DMS 273 (cell line): ENCODE measurements around the gene ASPHD1.
A peak's percentile ranks its signal among the peaks of the same experiment; 100 is the strongest.
"Not testable (repeated sequence)": the region's sequence is repeated elsewhere in the genome, so short reads cannot be mapped to it uniquely, and the experiment has no call there.

Experiments used
- DNase-seq: peaks from one replicate; lab custom pipeline; 2025; ENCODE audit not compliant: unreplicated experiment; lab: John Stamatoyannopoulos, UW

The ASPHD1 gene

DNA sequence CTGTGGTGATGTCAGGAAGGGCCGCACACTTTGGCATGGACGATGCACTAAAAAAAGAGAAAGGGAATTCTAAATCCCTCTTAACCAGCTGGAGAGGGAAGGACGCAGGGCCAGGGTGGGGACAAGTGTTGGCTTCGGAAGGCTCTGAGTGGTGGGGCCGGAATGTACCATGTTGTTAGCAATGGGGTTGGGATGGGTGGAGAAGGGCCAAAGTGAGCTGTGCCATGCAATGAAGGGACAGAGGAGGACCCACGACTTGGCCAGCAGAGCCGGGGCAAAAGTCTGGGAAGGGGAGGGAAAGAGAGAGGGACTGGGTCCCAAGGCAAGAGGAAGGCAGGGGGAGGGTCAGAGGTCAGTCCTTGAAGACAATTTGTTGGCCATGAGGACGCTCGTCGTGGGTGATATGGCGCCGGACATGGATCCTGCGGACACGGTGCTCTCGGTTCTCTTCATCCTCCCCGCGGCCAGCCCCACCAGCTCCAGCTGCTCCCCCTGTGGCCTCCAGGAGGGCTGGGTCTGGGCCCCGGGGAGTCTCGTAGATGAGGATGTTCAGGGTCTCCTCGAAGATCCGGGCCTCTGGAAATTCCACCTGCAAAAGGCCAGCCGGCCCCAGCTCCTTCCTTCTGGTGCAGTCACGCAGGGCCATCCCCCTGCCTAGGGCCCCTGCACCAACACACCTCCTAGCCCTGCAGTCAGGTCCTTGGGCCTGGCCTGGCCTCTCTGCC, 6.4 kb downstream of the ASPHD1 start:
- no peak for DNase-seq

DNA sequence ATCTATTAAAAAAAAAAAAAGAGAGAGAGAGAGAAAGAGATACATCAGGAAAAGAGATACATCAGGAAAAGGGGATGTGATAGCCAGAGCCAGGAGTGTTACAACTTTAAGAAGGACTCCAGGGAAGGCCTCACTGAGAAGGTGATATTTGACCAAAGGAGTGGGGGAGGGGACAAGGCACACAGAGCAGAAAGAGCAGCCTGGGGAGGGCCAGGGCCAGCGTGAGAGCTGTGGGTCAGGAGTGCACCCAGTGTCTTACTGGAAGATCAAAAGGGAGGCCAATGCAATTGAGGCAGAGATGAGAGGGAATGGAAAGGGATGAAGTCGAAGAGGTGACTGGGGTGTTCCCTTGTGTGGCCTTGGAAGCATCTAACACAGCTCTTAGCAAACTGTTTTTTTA, 7.7 kb downstream of the ASPHD1 start:
- DNase-seq: no peak

- no peak for DNase-seq
These were observed 8.5 kb downstream of the ASPHD1 start for GRCh38 chr16:29908719-29909220.

DNA sequence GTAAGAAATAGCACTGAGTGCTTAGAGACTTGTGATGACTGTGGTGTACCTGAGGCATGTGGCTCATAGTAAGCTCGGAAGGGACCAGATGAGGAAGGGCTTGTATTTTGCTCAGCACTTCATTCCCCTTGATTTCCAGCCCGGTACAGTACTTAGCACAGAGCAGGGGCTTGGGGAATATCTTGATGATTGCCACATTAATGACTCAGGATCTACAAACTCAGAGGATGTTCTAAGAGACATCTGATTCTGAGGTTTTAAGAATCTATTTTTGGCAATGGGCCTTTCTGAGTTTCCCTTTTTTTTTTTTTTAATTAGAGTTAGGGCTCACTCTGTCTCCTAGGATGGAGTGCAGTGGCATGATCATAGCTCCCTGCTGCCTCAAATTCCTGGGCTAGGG, 9.1 kb downstream of the ASPHD1 start:
- DNase-seq: no peak

DNA sequence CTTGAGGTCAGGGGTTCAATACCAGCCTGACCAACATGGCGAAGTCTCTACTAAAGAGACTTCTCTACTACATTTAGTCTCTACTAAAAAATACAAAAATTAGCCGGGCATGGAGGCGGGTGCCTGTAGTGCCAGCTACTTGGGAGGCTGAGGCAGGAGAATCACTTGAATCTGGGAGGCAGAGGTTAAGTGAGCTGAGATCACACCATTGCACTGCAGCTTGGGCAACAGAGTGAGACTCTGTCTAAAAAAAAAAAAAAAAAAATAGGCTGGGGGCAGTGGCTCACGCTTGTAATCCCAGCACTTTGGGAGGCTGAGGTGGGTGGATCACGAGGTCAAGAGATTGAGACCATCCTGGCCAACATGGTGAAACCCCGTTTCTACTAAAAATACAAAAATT, 9.6 kb downstream of the ASPHD1 start:
- DNase-seq: not testable (repeated sequence)

GRCh38 chr16:29910819-29911675, 10.8 kb downstream of the ASPHD1 start:
- no peak for DNase-seq

GRCh38 chr16:29911676-29912010, 11.4 kb downstream of the ASPHD1 start:
- DNase-seq: no peak

DNA sequence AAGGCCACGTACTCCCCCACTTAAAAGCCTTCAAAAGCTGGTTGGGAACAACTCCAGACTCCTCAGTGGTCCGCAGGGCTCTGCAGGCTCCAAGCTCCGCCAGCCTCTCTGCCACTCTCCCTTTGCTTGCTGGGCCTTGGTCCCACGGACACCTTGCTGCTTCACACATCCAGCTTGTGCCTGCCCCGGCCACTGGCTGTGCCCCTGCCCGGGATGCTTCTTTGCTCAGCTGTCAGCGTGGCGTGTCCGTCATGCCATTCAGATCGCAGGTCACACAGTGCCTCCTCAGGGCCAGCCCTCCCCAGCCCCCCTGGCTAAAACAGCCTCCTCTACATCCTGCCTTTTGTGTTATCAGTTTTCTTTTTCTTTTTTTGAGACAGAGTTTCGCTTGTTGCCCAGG, 11.8 kb downstream of the ASPHD1 start:
- no peak for DNase-seq

DNA sequence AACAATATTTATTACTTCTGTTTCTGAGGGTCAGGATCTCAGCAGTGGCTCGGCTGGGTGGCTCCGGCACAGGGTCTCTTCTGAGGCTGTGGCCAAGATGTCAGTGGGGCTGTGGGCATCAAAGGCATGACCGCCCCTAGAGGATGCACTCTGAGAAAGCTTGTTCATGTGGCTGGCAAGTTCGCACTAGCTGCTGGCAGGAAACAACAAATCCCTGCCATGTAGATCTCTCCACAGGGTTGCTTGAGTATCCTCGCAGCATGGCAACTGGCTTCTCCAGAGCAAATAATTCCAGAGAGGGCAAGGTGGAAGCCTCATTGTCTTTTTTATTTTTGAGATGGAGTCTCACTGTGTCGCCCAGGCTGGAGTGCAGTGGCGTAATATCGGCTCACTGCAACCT, 13.2 kb downstream of the ASPHD1 start:
- DNase-seq: no peak

- no peak for DNase-seq
These were observed 15.4 kb downstream of the ASPHD1 start for GRCh38 chr16:29915590-29916247.

DNA sequence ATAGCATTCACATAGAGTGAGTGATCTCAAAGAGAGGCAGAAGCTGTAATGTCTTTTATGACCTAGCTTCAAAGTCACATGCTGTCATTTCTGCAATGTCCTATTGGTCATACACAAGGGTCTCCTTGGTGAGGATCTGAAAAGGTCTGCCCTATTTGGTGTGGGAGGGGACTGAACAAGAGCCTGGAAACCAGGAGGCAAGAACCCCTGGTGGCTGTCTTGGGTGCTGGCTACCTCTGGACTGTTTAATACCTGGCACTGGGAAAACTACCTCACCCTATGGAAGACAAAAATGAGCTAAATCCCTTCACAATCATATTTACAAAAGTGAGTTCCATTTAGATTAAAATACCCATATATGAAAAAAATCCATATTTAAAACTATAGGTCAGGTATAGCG, 16.7 kb downstream of the ASPHD1 start:
- no peak for DNase-seq

- no peak for DNase-seq
These were observed 20.2 kb downstream of the ASPHD1 start for GRCh38 chr16:29920288-29921033.

DNA sequence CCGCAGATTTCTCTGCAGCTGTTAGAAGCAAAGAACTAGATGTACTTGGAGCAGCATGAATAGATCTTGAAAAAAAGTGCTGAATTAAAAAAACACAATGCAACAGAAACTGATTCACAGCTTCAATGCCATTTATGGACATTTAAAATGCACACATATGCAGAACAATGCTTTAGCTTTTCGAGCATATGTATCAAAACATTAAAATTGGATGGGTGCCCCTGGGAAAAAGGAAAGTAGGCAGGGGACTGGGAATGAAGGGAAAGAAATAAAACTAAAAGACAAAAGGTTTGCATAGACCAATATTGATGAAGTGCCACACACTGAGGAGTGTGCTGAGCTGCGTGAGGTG, 20.7 kb downstream of the ASPHD1 start:
- DNase-seq: no peak

DNA sequence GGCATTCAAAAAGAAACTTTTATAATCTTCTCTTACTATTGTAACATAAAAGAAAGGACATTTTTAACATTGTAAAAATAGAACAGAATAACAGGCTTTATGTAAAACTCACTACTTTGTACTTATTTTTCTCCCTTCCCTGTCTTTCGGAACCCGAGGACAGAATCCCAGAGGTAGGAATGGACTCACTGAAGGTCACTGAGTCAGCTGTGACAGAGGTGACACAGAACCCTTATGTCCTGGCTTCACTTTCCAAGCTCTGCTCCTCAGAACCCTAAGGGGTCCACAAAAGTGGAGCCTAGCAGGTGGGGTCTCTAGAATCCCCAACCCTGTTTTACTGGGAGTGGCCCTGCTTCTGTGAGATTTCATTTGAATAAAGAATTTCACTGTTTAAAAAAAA, 22.0 kb downstream of the ASPHD1 start:
- no peak for DNase-seq

- DNase-seq: no peak
These were observed 22.8 kb downstream of the ASPHD1 start for GRCh38 chr16:29922986-29923501.

- DNase-seq: no peak
These were observed 24.9 kb downstream of the ASPHD1 start for GRCh38 chr16:29925105-29925756.

GRCh38 chr16:29925781-29926710, 25.8 kb downstream of the ASPHD1 start, which contains the start of gene KCTD13:
KCTD13 (minus strand) TSS chr16:29926226; CDS start chr16:29926033, 193 bp downstream.
- peak; percentile 93 for DNase-seq

DNA sequence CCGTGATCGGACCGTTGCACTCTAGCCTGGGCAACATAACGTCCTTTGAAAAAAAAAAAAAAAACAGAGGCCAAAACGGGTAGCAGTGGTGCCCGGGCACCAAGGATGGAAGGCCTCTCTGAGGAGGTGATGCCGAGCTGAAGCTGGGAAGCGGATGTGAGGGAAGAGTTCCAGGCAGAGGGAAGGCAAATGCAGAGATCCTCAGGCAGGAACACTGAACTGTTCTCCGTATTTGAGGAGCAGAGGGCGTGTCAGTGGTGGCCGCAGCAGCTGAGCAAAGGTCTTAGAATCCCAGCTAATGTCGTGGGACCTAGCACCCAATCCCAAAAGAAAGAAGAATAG, 26.4 kb downstream of the ASPHD1 start:
- no peak for DNase-seq
